HTR-8/SVneo (cell line): Measurements from ENCODE around the gene CSRNP3.

Experiments used
- DNase-seq: peaks from one replicate; pipeline ENCODE4 v3.0.0; 2011; ENCODE audit warnings: low spot score, mixed read lengths; ENCODE audit not compliant: insufficient read length
- FAIRE-seq: peaks from 2 replicates; lab custom pipeline; 2011; peaks lifted over from hg19 to GRCh38; lab: Jason Lieb, UNC

CSRNP3 gene

DNA sequence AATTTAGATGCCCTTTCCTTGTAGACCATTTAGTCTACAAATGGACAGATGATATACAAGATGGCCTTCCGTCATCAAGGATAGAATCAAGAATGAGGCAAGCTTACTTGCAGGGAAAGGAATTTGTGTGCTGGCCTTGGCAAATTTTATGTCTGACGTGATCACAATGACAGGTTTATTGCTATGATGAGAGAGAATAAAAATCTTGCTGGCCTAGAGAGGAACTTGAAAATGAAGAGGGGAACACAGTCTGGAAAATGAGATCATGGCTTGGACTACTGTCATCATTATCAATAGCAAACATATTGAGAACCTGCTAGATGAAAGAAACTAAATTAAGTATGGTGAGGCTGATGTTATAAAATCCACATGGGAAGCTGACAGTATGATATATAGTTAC, 66.0 kb downstream of the CSRNP3 start:
- DNase-seq: no peak
- no peak for FAIRE-seq

DNA sequence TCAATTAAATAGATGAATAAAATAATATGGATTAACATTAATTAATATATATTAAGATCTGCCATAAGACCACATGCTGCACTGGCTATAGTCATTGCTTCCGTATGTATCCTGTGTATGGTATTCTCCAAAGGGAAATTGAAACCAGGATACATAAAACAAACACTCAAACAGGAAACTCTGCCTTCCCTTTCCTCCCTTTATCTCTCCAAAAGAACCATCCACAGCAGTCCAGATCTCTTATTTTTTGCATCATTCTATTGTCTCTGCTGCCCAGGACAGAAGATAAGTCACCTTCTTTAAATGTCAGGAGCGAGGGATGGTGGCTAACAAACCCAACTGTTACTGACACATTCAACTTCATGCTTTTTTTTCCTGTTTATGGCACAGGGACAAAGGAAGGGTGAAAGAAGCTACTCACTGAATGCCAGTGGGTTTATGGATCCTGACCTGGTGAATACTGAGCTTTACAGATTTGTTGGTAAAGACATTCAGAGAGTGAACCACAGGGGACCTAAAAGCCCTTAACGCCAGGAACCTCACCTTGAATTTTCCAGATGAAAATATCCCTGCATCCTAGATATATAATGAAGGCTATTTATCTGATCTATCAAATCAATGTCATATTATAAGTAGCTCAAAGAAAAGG, 67.5 kb downstream of the CSRNP3 start:
- DNase-seq (no peak), FAIRE-seq (no peak)

GRCh38 chr2:165539985-165540384, 70.5 kb downstream of the CSRNP3 start:
- FAIRE-seq: no peak
- DNase-seq: no peak

- DNase-seq: no peak
- FAIRE-seq: no peak
These were observed 75.4 kb downstream of the CSRNP3 start for GRCh38 chr2:165544897-165545296.

GRCh38 chr2:165547900-165548299, 78.4 kb downstream of the CSRNP3 start:
- FAIRE-seq (no peak), DNase-seq (no peak)

- FAIRE-seq (no peak), DNase-seq (no peak)
These were observed 80.1 kb downstream of the CSRNP3 start for GRCh38 chr2:165549619-165550018.

DNA sequence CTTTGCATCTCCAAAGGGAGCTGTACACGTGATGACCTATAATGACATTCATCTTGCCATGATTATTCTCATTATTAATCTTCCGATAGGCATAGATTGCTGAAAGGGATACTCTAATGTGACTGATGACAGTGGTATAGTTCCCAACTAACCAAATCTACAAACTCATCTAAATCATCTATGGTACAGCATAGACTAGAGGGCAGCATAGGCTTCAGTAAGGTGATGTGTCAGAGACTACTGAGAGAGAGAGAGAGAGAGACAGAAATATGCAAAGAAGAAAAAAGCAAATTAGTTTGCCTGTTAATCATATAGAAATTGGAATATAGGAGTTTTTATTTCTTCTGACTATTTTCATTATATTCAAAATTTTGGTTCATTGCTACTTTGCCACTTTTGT, 89.3 kb downstream of the CSRNP3 start:
- no peak for DNase-seq
- FAIRE-seq: no peak

DNA sequence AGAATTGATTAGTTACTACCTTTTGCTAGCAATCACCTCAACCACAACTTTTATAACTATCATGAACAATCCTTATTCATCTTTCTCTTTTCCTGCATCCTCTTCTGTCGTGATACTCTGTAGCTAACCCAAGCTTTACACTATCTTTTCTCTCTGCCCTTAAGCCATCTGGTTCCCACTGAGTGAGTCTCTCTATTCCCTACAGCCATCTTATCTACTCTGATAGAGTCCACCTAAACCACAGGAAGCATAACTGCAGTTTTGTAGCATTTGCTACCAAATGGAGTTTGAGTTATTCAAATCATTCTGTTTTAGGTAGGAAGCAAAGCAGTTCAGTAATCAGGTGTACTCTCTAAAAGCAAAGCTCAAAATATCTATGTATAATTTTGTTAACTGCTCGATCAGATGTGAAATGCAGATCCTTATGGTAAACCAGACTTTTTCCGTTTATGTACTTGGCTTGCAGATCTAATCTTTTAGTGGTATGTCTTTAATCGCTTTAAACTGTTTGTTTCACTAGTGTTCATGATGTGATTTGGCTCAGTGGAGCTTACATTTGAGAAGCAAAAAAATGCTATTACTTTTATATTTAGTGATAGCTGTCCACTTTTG, 91.0 kb downstream of the CSRNP3 start:
- FAIRE-seq (no peak), DNase-seq (no peak)

- no peak for DNase-seq
- no peak for FAIRE-seq
These were observed 92.0 kb downstream of the CSRNP3 start for GRCh38 chr2:165561516-165561915.

- FAIRE-seq (no peak), DNase-seq (no peak)
These were observed 92.7 kb downstream of the CSRNP3 start for GRCh38 chr2:165562233-165562632.

- no peak for DNase-seq
- no peak for FAIRE-seq
These were observed 94.1 kb downstream of the CSRNP3 start for GRCh38 chr2:165563468-165564225.

- DNase-seq: no peak
These were observed 96.5 kb downstream of the CSRNP3 start for GRCh38 chr2:165566008-165566407.

GRCh38 chr2:165567273-165567672, 97.8 kb downstream of the CSRNP3 start:
- FAIRE-seq (no peak), DNase-seq (no peak)

More at GRCh38 chr2:165566008-165566407, 96.5 kb downstream of the CSRNP3 start:
- no peak for FAIRE-seq

GRCh38 chr2:165568361-165568760, 98.9 kb downstream of the CSRNP3 start:
- FAIRE-seq (no peak), DNase-seq (no peak)

DNA sequence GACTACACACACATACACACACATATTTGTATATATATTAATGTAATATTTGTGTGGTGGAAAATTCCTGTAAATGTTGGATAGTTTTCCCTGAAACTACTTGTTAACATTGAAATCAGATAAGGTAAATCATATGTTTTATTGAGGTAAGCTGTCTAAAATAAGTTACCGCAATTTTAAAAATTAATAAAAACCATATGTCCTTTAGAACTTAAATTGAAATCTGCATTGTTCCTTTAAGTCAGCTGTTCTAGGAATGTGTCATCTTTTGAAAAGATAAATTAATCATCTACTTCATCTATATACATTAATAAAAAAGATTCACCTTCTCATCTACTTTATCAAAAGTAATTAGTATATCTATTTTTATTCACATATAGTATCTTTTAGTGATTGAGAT, 102.0 kb downstream of the CSRNP3 start:
- no peak for DNase-seq
- no peak for FAIRE-seq

- no peak for FAIRE-seq
- DNase-seq: no peak
These were observed 102.7 kb downstream of the CSRNP3 start for GRCh38 chr2:165572151-165572550.

DNA sequence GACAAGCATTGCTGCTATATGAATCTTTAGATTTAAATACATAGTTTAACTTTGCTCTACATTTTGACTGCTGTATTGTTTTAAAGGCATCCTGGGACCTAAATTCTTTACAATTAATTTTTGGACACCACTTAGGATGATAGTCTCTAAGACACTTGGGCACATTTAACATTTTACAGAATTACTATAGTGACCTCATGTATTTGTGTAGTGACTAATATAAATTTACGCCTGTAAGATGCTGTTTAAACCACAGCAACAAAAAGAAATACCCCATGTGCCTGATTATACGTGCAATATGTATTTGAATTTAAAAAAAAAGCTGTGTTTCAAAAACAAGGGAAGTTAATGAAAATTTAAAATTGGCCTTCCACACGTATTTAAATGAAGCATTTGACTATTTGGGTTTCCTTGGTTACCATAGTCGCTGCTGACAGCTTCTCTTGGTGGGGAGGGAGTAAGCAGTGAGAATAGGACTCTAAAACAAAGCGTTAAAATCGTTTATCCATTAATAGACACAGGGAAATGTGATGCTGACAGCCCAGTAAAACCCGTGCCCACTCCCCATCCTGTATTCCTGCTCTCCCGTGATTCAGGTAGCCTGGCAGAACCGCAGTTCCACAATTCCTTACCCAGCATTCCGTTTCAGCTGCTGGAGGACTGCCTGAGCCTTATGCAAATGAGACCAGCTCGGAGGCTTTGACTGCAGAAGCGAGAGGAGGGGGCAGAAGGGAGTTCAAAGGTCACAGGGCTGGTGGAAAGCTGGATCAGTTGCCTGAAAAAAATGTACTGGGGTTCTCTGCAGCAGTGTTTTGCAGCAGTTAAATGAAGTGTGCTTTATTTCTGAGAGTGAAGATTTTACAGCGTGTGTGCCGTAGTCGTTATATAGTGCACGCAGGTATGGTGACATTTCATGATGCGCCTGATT, 104.3 kb downstream of the CSRNP3 start:
- no peak for FAIRE-seq
- DNase-seq: peak; percentile 2

- no peak for DNase-seq
- FAIRE-seq: no peak
These were observed 105.6 kb downstream of the CSRNP3 start for GRCh38 chr2:165575044-165575615.

DNA sequence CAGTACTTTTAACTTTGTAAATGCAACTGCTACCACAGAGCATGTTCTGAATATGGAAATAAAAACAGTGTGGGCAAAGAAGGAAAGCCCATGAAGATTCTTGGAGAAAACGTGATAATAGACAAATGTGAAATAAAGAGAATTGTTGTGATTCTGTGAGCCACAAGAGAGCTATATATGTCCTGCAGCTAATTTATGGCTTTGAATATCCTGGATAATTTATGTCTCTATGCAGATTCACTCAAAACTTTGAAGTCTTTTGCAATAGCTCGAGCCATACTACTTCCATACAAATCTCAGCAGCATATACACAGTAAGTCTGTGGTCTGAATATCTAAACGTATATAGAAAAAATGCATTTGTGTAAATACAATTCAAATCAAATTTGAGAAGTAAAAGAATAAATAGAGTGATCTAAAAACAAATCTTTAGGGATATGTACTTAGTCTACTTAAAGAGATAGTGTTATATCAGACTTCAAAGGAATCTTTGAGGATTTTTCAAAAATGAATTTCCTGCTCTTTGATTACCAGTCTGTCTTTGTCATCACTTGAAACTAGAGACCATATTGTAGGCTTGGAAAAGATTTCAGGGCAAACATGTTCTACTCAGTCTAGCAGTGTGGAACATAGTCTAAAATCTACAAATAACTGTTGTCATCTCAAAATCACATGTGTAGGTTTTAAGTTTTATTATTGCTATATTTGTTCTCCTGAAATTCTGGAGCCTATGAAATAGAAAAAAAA, 107.1 kb downstream of the CSRNP3 start:
- no peak for DNase-seq
- FAIRE-seq: no peak
